Inferior parietal cortex (tissue), 1 donor: ENCODE results near the gene FDCSP.
"Not testable (repeated sequence)": the region's sequence is repeated elsewhere in the genome, so short reads cannot be mapped to it uniquely, and the experiment has no call there.

Experiments
- DNase-seq: peaks from one replicate; pipeline ENCODE4 v3.0.0-alpha.2; 2016; ENCODE audit errors: extremely low spot score

FDCSP gene

GRCh38 chr4:70225824-70226223 lies at the start of gene FDCSP:
TSS of gene FDCSP (plus strand) at chr4:70226124. CDS start at chr4:70231195, 5,071 bp downstream.
- DNase-seq: no peak

- no peak for DNase-seq
Observed at GRCh38 chr4:70177090-70177489, 48.8 kb upstream of the FDCSP start.

- no peak for DNase-seq
Observed at GRCh38 chr4:70178075-70178660, 47.8 kb upstream of the FDCSP start.

GRCh38 chr4:70179811-70180210 lies 46.1 kb upstream of the FDCSP start:
- DNase-seq: no peak

- DNase-seq: no peak
Observed at GRCh38 chr4:70181864-70182263, 44.1 kb upstream of the FDCSP start.

- DNase-seq: no peak
Observed at GRCh38 chr4:70182517-70183167, 43.3 kb upstream of the FDCSP start.

GRCh38 chr4:70183168-70183939 lies 42.6 kb upstream of the FDCSP start:
- DNase-seq: no peak

GRCh38 chr4:70183940-70184246 lies 42.0 kb upstream of the FDCSP start:
- no peak for DNase-seq

- no peak for DNase-seq
Observed at GRCh38 chr4:70187216-70187615, 38.7 kb upstream of the FDCSP start.

GRCh38 chr4:70190579-70190978 lies 35.3 kb upstream of the FDCSP start:
- no peak for DNase-seq

GRCh38 chr4:70191647-70192046 lies 34.3 kb upstream of the FDCSP start:
- no peak for DNase-seq

- DNase-seq: no peak
Observed at GRCh38 chr4:70192895-70193294, 33.0 kb upstream of the FDCSP start.

GRCh38 chr4:70195425-70195824 lies 30.5 kb upstream of the FDCSP start, which contains the start of gene ODAM:
TSS of gene ODAM (plus strand) at chr4:70195725. CDS start at chr4:70196544, 819 bp downstream.
- DNase-seq: no peak

GRCh38 chr4:70196857-70197256 lies 29.1 kb upstream of the FDCSP start:
- no peak for DNase-seq

GRCh38 chr4:70197842-70198241 lies 28.1 kb upstream of the FDCSP start:
- no peak for DNase-seq

- no peak for DNase-seq
Observed at GRCh38 chr4:70203601-70204000, 22.3 kb upstream of the FDCSP start.

GRCh38 chr4:70212752-70213151 lies 13.2 kb upstream of the FDCSP start:
- DNase-seq: not testable (repeated sequence)

GRCh38 chr4:70216109-70216508 lies 9.8 kb upstream of the FDCSP start:
- DNase-seq: not testable (repeated sequence)

GRCh38 chr4:70216550-70216949 lies 9.4 kb upstream of the FDCSP start:
- not testable (repeated sequence) for DNase-seq

- DNase-seq: not testable (repeated sequence)
Observed at GRCh38 chr4:70221389-70221788, 4.5 kb upstream of the FDCSP start.

GRCh38 chr4:70221818-70222217 lies 4.1 kb upstream of the FDCSP start:
- DNase-seq: not testable (repeated sequence)

GRCh38 chr4:70236125-70236524 lies 10.2 kb downstream of the FDCSP start:
- DNase-seq: no peak
